ENCODE results near the gene CTDP1.
"Not testable (repeated sequence)": the region's sequence is repeated elsewhere in the genome, so short reads cannot be mapped to it uniquely, and the experiment has no call there.

The CTDP1 gene

DNA sequence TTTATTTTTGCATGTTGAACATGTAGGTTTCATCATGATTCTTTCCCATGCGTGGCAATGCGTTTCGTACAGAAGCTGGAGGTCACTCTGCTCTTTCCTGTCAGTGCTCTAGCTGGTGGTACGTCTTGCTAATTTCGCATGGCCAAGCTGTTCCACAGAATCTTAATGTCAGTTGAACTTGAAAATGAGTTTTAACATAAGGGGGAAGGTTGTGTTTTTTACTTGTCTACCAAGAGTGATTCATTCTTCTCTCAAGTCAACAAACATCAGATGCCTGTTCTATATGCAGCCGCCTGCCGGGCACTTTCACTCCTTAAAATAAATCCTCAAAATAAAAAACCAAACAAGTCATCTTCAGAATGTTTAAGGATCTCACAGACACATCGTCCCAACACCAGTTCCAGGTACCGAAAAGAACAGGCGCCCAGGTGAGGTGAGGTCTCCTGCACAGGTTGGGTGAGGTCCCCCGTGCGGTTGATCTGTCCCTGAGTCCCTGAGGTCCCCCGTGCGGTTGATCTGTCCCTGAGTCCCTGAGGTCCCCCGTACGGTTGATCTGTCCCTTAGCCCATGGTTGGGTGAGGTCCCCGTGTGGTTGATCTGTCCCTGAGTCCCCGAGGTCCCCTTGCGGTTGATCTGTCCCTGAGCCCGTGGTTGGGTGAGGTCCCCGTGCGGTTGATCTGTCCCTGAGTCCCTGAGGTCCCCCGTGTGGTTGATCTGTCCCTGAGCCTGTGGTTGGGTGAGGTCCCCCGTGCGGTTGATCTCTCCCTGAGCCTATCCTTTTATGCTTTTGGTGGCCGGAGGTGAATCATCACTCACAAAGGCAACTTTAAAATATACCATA is 61.1 kb downstream of the CTDP1 start:
- DNase-seq (ENCODE audit: low read depth): no peak

DNA sequence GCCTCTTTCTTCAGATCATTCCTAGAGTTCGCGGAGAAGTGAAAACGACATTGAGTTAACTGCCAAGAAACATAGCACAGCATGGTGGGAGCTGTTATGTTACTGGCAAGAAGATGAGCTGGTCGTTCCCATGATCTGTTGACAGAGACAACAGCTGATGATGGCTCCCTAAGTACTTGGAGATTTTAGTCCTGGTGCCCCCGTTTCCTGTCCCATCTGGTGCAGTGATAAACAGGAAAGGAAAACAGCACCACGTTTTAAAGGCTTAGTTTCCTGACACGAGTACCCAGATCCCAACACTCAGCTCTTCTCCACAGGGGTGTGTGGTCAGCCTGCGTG is 61.7 kb downstream of the CTDP1 start:
- no peak for DNase-seq (ENCODE audit: low read depth)

- DNase-seq (ENCODE audit: low read depth): no peak
These were observed 62.5 kb downstream of the CTDP1 start for GRCh38 chr18:79742076-79742475.

DNA sequence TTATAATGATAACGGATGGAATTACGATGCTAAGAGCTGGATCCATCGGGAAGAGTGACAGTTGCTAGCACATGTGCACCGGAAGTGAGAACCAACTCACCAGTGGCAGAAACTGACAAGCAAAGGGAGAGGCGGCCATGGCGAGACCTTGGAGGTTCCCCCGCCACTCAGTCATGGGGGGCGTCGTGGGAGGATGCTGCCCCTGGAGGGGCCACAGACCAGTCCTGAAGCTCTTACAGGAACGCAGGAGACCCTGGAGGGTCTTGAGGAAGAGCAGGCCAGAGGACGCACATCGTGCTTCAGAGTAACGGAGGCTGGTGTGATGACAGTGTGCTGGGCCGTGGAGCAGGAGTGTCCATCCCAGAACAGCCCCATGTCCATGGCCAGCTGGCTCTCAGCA is 65.0 kb downstream of the CTDP1 start:
- no peak for DNase-seq (ENCODE audit: low read depth)

DNA sequence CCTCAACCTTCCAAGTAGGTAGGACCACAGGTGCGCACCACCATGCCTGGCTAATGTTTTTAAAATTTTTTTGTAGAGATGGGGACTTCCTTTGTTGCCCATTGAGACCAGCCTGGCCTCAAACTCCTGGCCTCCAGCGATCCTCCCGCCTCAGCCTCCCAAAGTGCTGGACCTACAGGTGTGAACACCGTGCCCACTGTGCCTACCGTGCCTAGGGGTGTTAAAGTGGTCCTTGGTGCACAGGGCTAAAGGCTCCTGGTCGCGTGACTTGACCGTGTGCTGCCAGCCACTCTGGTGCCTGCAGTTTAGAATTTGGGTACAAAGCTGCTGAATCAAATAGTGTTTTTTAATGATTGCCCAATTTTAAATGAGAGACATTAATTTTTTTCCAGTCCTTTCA is 67.1 kb downstream of the CTDP1 start:
- DNase-seq (ENCODE audit: low read depth): no peak

- no peak for DNase-seq (ENCODE audit: low read depth)
These were observed 67.7 kb downstream of the CTDP1 start for GRCh38 chr18:79747156-79747845.

GRCh38 chr18:79748321-79749180 is 68.9 kb downstream of the CTDP1 start:
- DNase-seq (ENCODE audit: low read depth): no peak

DNA sequence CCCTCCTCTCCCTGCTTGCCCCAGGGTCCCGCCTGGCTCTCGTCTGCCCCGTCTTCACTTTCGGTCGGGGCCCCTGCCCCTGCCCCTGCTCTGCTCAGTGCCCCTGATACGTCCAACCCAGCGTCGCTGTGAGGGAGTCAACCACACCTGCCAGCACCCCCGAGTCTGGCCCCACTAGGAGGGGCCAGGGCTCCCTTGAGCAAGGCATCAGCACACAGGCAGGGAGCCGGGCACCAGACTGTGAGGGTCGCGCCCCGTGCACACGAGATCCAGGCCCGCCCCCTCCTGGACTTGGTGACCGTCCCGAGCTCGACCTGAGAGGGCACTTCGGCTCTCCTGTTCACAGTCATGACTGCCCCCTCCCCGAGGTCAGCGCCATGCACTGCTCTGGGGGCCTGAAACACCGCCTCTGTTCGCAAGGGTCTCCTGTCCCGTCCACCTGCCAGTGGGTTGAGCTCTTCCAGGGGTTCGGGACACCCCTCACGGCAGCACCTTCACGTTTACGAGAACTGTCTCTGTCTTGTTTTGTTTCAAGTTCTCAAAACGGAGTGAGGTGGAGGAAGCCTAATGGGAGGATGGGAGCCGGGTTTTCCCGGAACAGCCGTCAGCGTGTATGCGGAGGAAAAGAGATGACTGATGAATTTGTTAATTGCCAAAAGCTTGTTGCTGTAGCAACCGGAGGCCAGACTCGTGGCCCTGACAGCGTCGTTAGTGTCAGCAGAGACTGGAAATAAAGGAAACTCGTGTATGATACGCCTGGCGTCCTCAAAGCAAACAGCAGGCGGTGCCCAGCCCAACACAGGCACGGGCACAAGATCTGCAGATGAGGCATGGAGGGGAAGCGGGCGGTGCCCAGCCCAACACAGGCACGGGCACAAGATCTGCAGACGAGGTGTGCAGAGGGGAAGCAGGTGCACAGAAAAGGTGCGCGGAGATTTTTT is 69.9 kb downstream of the CTDP1 start:
- DNase-seq (ENCODE audit: low read depth): no peak

DNA sequence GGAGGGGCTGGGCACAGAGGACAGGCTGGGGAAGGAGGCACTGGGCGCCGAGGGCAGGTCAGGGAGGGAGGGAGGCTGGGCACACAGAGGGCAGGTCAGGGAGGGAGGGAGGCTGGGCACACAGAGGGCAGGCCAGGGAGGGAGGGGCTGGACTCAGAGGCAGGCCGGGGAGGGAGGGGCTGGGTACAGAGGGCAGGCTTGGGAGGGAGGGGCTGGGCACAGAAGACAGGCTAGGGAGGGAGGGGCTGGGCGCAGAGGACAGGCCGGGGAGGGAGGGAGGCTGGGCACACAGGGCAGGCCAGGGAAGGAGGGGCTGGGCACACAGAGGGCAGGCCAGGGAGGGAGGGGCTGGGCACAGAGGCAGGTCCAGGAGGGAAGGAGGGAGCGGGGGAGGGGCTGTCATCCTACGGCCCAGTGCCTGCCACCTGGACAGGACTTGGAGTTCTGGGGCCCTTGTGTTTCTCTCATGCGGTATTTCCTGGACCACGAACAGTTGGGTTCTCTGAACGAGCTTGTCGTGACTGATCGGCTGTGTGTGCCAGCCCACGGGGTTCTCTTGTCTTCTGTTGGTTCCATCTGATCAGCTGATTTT is 71.5 kb downstream of the CTDP1 start:
- no peak for DNase-seq (ENCODE audit: low read depth)

- not testable (repeated sequence) for DNase-seq (ENCODE audit: low read depth)
These were observed 72.4 kb downstream of the CTDP1 start for GRCh38 chr18:79751918-79752578.

DNA sequence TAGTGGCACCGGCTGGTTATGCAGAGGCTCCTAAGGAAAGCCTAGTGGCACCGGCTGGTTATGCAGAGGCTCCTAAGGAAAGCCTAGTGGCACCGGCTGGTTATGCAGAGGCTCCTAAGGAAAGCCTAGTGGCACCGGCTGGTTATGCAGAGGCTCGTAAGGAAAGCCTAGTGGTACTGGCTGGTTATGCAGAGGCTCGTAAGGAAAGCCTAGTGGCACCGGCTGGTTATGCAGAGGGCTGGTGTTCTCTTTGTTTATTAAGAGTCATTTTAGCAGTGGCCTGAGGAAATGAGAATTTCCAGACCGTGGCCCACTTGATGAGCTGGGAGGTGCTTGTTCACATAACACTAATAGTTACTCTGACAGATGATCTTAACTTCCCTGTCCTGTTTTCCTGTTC is 73.3 kb downstream of the CTDP1 start:
- DNase-seq (ENCODE audit: low read depth): not testable (repeated sequence)

GRCh38 chr18:79753391-79753851 is 73.8 kb downstream of the CTDP1 start:
- no peak for DNase-seq (ENCODE audit: low read depth)

DNA sequence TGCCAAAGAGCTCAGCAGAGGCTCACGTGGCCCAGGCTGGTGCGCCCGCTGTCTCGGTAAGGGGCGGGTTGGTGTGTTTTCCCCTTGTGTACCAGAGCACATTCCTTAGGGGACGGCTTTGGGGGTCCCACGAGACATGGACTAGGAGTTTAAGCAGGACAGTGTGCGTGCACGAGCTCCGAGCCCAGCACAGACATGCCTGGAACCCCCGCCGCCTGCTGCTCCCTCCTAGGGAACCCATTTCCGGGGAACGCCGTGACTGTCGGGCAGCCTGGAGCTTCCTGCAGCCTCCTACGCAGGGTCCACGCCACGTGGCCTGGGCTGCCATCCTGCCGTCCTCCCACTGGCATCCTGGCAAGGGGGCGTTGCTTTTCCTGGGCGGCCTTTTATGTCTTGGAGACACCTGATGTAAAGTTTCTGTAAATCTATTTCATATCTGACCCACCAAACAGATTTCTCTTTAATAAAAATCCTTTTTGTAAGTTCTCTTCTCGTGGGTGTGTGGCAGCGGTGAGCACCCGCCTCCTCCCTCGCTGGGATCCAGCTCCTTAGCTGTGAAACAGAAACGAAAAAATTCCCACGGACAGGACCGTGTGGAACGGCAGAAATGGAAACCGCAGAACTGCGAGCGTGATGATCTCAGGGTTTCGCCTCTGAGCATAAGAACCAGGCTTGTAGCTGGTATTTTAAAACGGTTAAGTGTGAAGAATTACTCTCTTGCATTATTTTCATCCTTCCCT is 74.6 kb downstream of the CTDP1 start:
- no peak for DNase-seq (ENCODE audit: low read depth)

DNA sequence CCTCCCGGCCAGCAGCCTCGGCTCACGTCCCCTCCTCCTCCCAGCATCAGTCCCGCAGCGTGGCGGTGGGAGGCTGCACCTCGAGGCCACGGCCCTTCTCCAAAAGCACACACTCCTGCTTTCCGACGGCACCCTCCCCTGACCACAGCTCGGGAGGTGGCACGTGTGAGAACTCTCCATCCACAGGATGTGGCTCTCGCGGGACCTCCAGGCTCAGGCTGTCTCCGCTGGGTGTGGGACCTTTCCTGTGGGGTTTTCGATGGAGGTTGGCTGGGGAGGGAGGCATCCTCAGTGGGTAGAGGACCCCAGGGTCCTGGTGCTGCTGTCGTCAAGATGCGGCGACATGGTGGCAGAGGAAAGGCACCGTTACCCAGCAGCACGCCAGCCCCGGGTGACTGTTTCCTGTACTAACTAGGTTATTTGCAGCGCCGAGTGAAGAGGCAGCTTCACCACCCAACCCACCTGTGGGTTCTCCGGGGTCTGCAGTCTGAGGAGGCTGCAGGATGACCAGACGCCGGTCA is 75.3 kb downstream of the CTDP1 start:
- DNase-seq (ENCODE audit: low read depth): no peak

DNA sequence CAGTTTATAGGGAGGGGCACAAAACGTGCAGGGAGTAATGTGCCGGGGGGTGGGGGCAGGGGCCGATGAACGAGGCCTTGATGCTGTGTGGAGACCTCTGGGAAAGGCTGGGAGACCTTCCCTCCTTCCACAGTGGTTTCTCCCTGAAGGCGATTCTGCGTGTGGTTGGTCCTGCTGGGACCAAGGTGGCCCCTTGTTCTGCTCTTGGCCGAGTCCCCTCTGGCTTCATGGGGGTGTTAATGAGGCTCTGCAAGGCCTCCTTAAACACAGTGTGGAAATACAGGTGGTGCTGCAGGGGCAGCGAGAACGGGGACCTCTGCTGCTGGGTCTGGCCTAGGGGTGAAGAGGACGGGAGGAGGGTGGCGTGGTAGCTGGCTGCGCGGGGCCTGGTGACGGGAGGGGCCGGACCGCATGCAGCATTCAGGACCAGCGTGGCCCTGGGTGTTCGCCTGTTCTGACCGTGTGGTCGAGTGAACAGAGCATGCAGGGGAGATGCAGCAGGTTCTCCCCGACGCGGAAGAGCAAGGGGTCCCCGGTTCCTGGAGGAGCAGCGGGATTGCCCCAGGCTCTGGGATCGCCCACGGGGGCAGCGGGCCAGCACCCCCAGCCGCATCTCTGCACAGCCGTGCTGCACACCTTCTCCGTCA is 76.0 kb downstream of the CTDP1 start:
- no peak for DNase-seq (ENCODE audit: low read depth)

DNA sequence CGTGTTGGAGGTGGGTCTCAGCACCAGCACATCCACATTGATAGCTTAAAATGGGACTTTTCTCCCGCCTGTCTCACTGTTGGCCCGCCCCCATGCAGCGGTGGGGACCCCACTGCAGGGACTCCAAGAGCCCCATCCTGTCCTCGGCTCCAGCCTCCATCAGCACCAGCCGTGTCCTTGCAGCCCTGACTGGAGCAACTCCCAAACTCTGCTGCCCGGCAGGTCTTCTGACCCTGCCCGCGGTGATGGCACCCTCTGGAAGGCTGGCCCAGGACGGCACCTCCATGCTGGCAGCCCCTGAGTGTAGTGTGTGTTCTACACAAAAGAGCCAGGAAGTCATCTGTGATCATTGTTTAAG is 76.5 kb downstream of the CTDP1 start:
- no peak for DNase-seq (ENCODE audit: low read depth)

DNA sequence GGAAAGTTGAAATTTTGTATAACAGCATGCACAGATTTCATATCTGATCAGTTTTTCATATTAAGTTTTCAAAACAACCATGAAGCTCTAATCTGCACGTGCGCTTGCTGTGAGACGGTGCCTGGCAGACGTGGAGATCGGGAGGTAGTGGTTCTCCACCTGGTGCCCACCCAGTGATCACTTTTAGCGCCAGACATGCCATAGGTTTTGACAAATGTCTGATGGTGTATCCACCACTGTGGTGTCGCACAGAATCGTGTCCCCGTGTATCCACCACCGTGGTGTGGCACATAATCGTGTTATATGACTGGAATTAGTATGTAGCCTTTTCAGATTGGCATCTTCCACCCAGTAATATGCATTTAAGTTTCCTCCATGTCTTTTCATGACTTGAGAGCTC is 77.2 kb downstream of the CTDP1 start:
- no peak for DNase-seq (ENCODE audit: low read depth)

DNA sequence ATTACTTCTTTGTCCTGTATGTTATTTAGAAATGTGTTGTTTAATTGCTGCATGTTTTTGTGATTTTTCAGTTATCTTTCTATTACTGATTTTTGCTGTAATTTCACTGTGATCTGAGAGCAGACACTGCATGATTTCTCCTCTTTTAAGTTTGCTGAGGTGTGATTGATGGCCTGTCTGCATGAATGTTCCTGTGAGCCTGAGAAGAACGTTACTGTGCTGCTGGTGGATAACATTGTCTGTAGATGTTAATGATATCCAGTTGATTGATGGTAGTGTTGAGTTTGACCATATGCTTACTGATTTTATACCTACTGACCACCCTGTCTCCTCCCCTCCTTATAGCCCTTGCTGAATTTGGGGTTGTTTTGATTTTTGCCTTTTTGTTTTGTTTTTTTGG is 80.7 kb downstream of the CTDP1 start:
- no peak for DNase-seq (ENCODE audit: low read depth)

- DNase-seq (ENCODE audit: low read depth): no peak
These were observed 81.3 kb downstream of the CTDP1 start for GRCh38 chr18:79760881-79761280.
